Measurements from ENCODE around the gene GANC. TPM values are rescaled to one million over a fixed set of nuclear protein-coding genes. Genes with fewer than 3 reads are reported as not detected.
"Not testable (repeated sequence)": the region's sequence is repeated elsewhere in the genome, so short reads cannot be mapped to it uniquely, and the experiment has no call there.

The GANC gene, protein sequence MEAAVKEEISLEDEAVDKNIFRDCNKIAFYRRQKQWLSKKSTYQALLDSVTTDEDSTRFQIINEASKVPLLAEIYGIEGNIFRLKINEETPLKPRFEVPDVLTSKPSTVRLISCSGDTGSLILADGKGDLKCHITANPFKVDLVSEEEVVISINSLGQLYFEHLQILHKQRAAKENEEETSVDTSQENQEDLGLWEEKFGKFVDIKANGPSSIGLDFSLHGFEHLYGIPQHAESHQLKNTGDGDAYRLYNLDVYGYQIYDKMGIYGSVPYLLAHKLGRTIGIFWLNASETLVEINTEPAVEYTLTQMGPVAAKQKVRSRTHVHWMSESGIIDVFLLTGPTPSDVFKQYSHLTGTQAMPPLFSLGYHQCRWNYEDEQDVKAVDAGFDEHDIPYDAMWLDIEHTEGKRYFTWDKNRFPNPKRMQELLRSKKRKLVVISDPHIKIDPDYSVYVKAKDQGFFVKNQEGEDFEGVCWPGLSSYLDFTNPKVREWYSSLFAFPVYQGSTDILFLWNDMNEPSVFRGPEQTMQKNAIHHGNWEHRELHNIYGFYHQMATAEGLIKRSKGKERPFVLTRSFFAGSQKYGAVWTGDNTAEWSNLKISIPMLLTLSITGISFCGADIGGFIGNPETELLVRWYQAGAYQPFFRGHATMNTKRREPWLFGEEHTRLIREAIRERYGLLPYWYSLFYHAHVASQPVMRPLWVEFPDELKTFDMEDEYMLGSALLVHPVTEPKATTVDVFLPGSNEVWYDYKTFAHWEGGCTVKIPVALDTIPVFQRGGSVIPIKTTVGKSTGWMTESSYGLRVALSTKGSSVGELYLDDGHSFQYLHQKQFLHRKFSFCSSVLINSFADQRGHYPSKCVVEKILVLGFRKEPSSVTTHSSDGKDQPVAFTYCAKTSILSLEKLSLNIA (N-terminal part only)
- polyA plus RNA-seq (ENCODE audit: insufficient read length in 3 of 3), result 10 to 100 TPM; 23.8 to 34.1 (median 26.8) TPM
- long read RNA-seq, donor 1, partial matches to known transcripts, result 0 of 3 reads
- long read RNA-seq, donor 1, other reads (novel, unspliced or antisense), result 0 of 3 reads
- long read RNA-seq, donor 2, partial matches to known transcripts, result 0 of 1 reads
- long read RNA-seq, donor 2, other reads (novel, unspliced or antisense), result 0 of 1 reads
- long read RNA-seq, donor 3, partial matches to known transcripts, result 0 of 1 reads
- long read RNA-seq, donor 3, other reads (novel, unspliced or antisense), result 0 of 1 reads
- long read RNA-seq, donor 4, partial matches to known transcripts, result 0 of 2 reads
- long read RNA-seq, donor 4, other reads (novel, unspliced or antisense), result 0 of 2 reads
- long read RNA-seq, donor 5, result 0 reads
- long read RNA-seq, donor 6, full-length matches to known transcripts, result 3 of 3 reads
- long read RNA-seq, donor 6, partial matches to known transcripts, result 0 of 3 reads
- long read RNA-seq, donor 6, other reads (novel, unspliced or antisense), result 0 of 3 reads
- long read RNA-seq, donor 7, partial matches to known transcripts, result 0 of 3 reads
- long read RNA-seq, donor 7, other reads (novel, unspliced or antisense), result 0 of 3 reads
- long read RNA-seq, donor 8, result 0 reads
- long read RNA-seq, donor 9, partial matches to known transcripts, result 0 of 4 reads
- long read RNA-seq, donor 9, other reads (novel, unspliced or antisense), result 0 of 4 reads
- long read RNA-seq, donor 10, full-length matches to known transcripts, result 4 of 4 reads
- long read RNA-seq, donor 10, partial matches to known transcripts, result 0 of 4 reads
- long read RNA-seq, donor 10, other reads (novel, unspliced or antisense), result 0 of 4 reads
- long read RNA-seq, donor 11, partial matches to known transcripts, result 0 of 1 reads
- long read RNA-seq, donor 11, other reads (novel, unspliced or antisense), result 0 of 1 reads
- long read RNA-seq, donor 12, result 0 reads
- long read RNA-seq, donor 13, result 0 reads
- long read RNA-seq, donor 14, partial matches to known transcripts, result 0 of 1 reads
- long read RNA-seq, donor 14, other reads (novel, unspliced or antisense), result 0 of 1 reads
- long read RNA-seq, donor 15, result 0 reads
- long read RNA-seq, donor 16, full-length matches to known transcripts, result 3 of 3 reads
- long read RNA-seq, donor 16, partial matches to known transcripts, result 0 of 3 reads
- long read RNA-seq, donor 16, other reads (novel, unspliced or antisense), result 0 of 3 reads

DNA sequence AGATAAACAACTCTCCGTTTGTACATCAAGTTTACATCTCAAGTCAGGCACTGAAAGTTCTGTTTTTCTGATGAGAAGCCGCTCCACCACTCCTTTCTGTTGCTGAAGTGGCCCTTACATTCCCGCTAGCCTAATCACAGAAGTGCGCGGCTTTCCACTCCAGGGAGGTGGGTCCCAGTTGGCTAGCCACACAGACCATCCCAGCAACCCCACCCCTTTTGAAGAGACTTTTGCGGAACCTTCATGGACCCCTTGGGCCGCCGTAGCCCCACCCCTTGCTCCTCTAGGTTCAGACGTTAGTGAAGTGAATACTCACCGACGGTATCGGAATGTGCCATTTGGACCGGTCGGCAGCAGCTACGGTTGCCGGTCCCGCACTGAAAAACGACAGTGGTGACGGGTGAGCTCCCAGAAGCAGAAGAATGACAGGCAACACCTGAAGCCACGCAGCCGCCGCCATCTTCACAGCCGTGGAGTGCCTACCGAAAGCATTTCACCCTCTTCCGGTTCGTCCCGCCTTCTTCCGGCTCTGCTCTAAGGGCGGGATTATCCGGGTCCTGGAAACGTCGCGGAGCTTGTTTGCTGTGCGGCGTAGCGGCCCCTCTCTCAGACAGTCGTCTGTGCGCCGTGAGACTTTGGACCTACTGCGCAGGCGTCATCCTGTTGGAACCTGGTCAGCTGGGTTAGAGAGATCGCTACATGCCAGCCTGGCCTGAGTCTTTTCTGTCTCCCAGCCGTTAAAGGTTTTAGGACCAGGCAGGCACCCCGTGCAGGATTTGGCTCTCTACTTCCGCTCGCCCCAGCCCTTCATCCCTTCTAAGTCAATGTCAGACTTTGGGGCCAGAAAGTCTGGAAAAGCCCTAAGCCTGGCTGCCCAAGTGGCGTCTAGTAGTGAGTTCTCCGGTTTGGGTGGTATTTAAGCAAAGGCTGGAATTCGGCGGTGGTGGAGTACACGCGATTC is at the start of gene GANC, which contains the start of gene TMEM87A:
Gene GANC (plus strand): TSS at position 263 of the 961 bp plus-strand sequence. CDS start 1,281 bp downstream, outside the sequence.
Gene TMEM87A (minus strand): TSS at position 495 of the 961 bp plus-strand sequence. CDS start 35 bp downstream, at position 460.
- DNase-seq (ENCODE audit: extremely low read depth in 1 of 11, low read depth in 9 of 11, low spot score in 4 of 11), result peak; percentile 96 to 99 (median 98)

DNA sequence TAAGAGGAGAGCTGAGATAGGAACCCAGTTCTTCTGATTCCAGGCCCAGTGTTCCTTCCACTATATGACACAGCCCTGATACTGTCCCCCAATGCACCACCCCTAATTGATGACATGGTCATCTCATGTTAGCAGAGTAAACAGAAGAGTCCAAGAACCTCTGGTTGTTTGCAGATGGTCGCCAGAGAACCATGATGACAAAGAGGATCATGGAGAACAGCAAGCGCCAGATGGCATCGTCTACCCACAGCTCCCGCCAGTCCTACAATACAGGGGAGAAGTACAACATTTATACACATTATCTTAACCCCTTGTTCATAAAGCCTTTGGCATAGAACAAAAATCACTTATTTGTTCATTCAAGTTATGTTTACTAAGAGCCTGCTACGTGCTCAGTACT is 46.4 kb upstream of the GANC start:
- no peak for DNase-seq (ENCODE audit: extremely low read depth in 1 of 11, low read depth in 9 of 11, low spot score in 4 of 11)

DNA sequence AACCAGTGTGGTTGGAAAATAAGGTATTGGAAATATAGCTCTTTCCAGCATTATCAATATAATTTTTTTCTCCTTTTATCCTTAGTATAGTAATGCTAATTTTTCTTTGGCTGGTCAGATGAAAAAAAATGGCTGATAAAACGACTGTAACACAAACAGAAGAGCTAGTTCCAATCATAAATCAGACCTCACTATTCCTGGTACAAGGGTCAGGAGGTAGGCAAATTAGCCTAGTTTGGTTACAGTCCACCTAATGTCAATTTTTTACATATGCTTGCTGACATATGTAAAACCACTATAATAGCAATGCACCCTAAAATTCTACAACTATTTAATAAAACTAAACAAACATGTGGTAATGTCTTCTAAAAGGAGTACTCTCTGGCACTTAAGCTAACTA is 45.0 kb upstream of the GANC start:
- DNase-seq (ENCODE audit: extremely low read depth in 1 of 11, low read depth in 9 of 11, low spot score in 4 of 11), result no peak

DNA sequence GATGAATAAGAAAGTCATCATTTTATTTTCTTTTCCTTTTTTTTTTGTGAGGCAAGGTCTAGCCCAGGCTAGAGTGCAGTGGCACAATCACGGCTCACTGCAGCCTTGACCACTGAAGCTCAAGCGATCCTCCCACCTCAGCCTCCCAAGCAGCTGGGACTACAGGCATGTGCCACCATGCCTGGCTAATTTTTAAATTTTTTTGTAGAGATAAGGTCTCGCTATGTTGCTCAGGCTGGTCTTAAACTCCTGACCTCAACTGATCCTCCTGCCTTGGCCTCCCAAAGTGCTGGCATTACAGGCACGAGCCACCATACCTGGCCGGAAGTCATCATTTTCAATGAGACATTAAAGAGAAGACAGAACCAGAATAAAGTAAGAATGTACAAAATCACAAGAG is 44.0 kb upstream of the GANC start:
- DNase-seq (ENCODE audit: extremely low read depth in 1 of 11, low read depth in 9 of 11, low spot score in 4 of 11), result not testable (repeated sequence)

DNA sequence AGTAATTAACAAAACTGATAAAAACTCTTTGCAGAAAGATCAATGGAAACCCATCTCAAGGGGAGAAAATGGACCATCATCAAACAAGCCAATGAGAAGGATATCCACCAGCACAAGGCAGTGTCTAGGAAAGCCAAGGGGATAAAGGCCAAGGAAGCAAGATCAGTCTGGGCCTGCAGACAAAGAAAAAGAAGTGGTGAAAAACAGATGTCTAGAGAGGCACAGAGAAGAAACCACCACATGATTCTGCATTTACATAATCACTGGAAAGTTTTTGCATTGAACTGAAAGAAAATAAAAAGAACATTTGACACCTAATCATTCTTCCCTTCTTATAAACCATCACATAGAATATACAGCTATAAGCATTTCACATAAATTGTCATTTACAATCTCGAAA is 41.9 kb upstream of the GANC start:
- no peak for DNase-seq (ENCODE audit: extremely low read depth in 1 of 11, low read depth in 9 of 11, low spot score in 4 of 11)

DNA sequence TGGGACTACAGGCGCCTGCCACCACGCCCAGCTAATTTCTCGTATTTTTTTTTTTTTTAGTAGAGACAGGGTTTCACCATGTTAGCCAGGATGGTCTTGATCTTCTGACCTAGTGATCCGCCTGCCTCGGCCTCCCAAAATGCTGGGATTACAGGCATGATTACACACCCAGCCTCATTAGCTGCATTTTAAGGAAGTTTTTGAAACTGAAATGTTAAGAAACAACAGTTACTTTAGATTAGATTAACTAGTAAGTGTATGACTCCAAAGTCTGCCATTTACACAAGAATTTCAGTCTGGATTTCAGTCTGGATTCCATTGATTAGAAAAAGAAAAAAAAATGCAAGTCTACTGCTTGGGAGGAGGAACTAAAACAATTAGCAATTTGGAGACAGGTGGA is 40.4 kb upstream of the GANC start:
- no peak for DNase-seq (ENCODE audit: extremely low read depth in 1 of 11, low read depth in 9 of 11, low spot score in 4 of 11)

DNA sequence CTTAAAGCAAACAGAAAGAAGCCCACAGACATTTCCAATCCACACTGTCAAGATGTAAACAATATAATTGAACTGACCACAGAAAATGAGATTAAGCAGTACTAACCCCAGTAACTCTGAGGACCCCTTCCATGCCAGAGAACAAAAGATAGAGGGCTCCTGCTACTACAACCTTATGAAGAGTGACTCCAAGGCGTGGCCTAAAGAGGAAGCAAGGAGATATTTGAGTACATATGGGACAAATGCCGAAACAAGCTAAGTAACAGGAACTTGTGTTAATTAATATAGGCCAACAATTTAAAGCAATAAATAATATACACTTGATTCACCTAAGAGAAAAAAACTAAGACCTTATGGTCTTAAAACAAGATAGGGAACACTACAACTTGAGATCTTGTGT is 39.9 kb upstream of the GANC start:
- DNase-seq (ENCODE audit: extremely low read depth in 1 of 11, low read depth in 9 of 11, low spot score in 4 of 11), result no peak

DNA sequence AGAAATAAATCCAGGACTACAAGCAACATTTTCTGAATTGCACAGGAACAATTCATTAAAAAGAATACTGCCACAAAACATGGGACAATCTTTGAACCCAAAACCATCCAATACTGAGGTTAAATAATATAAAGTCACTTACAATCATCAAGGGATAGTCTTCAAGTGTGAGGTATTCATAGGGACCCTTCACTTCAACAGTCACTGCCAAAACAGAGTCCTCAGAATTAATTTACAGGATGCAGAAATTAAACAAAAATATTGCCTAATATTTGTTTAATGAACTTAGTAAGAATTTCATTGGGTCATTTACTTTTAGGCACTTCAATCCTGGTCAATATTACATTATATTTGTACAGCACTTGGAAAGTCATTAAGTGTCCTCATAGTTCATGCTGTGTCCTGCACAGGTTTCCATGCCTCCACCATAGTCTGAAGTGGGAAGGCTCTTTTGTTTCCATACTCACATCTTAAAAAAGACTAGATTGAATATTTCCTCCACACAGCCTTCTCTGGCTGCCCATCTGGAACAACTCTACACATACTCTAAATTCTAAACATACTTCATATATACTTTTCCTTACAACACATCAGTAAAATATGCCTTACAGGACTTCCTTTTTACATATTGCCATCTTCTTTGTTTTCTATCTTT is 33.3 kb upstream of the GANC start:
- DNase-seq (ENCODE audit: extremely low read depth in 1 of 11, low read depth in 9 of 11, low spot score in 4 of 11), result no peak

DNA sequence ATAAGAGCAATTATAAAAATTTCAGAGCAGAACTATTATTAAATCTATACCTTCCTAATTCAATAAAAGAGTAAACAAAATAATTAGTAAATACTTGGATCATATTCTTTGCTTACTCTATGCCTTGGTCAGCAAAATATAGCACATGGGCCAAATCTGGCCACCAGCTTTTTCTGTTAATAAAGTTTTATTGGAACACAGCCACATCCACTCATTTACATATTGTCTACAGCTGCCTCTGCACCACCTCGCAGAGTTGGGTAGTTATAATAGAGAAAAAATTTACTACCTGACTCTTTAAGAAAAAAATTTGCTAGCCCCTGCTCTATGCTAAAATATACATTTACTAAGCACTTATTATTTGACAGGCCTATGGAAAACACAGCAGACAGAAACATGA is 32.2 kb upstream of the GANC start:
- no peak for DNase-seq (ENCODE audit: extremely low read depth in 1 of 11, low read depth in 9 of 11, low spot score in 4 of 11)

DNA sequence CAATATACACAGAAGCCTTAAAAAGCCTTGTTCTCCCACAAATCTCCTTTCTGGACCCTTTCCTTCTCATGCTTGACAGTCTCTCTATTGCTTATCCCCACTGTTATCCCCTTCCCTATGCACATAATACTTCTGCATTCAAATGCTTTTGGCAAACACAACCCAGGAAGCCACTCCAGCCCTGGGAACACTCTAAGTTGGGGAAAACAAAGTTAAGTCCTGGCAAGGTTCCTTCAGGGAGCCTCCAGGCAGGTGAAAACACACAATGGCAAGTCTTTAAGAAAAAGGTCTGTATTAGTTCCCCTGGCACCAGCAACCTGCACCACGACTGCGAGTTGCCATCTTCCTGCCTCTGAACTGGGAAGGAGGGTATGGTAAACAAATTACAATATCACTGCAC is 19.7 kb upstream of the GANC start:
- no peak for DNase-seq (ENCODE audit: extremely low read depth in 1 of 11, low read depth in 9 of 11, low spot score in 4 of 11)

DNA sequence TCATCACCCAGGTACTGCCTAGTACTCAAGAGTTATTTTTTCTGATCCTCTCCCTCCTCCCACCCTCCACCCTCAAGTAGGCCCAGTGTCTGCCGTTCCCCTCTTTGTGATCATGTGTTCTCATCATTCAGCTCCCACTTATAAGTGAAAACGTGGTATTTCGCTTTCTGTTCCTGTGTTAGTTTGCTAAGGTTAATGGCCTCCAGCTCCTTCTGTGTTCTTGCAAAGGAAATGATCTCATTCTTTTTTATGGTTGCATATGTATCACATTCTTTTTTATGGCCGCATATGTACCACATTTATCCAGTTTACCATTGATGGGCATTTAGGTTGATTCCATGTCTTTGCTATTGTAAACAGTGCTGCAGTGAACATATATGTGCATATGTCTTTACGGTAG is 8.2 kb upstream of the GANC start:
- DNase-seq (ENCODE audit: extremely low read depth in 1 of 11, low read depth in 9 of 11, low spot score in 4 of 11), result no peak

DNA sequence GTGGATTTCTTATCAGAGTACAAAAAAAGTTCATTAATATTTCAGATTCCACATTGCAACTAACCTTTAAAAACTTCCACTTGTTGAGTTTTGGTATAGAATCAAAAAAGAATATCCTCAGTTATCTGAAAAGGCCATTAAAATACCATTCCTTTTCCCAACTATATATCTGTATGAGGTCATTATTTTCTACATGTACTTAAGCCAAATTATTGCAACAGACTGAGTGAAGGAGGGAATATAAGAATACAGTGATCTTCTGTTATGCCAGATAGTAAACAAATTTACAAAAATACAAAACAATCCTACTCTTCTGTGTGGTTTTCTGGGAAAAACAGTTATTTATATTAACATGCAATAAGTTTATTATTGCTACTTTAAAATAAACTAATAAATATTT is 5.7 kb upstream of the GANC start:
- no peak for DNase-seq (ENCODE audit: extremely low read depth in 1 of 11, low read depth in 9 of 11, low spot score in 4 of 11)

DNA sequence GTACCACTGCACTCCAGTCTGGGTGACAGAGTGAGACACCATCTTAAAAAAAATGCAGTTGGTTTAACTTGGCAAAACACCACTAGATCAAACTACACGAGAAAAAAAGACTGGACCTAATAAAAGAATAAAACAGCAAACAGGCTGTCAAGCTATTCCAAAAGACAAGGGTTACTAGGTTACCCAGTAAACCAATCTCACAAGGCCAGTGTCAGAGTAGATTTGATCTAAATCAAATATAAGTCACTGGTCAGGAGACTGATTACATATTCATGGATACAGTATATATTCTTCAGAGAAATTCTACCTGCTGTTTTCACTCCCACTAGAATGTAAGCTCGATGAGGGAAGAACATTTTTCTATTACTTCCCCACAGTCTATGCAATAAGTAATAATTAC is 2.5 kb upstream of the GANC start:
- DNase-seq (ENCODE audit: extremely low read depth in 1 of 11, low read depth in 9 of 11, low spot score in 4 of 11), result no peak

DNA sequence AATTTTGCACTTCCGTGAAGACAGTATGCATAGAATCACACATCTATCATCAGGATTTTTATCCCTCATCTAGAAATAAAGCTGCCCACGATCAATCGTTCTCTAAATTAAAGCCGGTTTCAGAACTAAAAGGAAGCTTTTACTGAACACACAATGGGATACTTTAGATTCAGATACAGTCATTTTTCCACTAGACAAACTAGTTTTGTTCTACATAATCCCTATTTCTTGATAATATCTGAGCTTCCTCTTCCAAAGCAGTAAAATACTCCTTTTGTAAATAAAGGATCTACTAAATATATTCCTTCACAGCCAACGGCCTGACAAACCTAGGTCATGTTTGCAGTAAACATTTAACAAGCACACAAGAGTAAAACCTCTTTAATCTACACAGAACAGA is 2.0 kb upstream of the GANC start:
- no peak for DNase-seq (ENCODE audit: extremely low read depth in 1 of 11, low read depth in 9 of 11, low spot score in 4 of 11)

DNA sequence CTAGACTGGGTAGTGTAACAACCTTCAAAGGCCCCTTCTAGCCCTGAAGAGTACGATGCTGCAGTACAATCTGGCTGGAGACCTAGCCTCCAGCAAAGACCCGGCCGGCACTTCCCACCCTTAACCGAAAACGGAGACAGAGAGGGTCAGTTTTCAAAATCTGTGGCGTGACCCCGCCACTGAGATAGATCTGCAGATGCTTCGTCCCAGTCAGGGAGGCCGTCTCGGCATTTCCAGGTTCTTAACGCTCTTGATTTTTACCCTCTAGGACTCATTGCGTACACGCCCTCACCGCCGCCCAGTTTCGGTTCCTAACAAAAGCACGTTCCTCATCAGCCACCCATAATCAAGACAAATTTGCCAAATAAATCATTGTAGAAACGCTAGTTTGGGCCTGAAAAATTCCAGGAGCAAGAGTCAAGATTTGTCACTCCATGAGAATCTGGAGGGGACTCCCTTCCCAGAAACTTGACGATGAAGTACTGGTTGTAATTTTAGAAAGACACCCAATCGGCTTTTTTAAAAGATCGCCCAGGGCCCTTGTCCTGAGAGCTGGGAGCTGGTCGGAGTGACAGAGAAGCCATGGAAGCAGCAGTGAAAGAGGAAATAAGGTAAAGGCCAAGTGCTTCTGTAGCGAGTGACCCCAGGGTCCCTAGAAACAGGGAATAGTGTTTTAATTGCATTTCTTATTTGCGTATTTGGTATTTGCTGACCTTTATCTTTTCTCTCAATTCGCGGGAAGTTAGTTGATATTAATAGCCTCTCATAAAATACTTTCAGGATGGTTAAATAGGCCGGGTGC is 1.1 kb downstream of the GANC start:
- peak in 10 of 11 donors; percentile 15 to 59 (median 38) for DNase-seq (ENCODE audit: extremely low read depth in 1 of 11, low read depth in 9 of 11, low spot score in 4 of 11)
